Measurements from ENCODE around the gene DYRK2. TPM values are rescaled to one million over a fixed set of nuclear protein-coding genes. Genes with fewer than 3 reads are reported as not detected.
A peak's percentile ranks its signal among the peaks of the same experiment; 100 is the strongest.
"Not testable (repeated sequence)": the region's sequence is repeated elsewhere in the genome, so short reads cannot be mapped to it uniquely, and the experiment has no call there.

Gene DYRK2
- total RNA-seq, 4 donors from 2014 or later = 14.1 to 25.7 (median 15.9) TPM

GRCh38 chr12:67669934-67670631 is 21.5 kb downstream of the DYRK2 start:
- H3K9me3 ChIP-seq = no peaks in the 10 kb centered on the region
- intact Hi-C loops (cut with DNase I; ENCODE audit: low total_unique reads) (no loop called here), in situ Hi-C loops (cut with MboI; ENCODE audit: low sequenced_read_pairs in 4 of 4) (loop anchor here in 1 of 4 donors (25.0 kb wide), 1 partner anchor 267 kb away; no protein-coding TSS in a partner anchor)
- H3K4me3 ChIP-seq = no peak overlapping the region
- no peaks in the 10 kb centered on the region for H3K27me3 ChIP-seq
- ATAC-seq (no peak), DNase-seq (no peak)
- peak overlapping the region in 3 of 4 donors; percentile 30 to 98 (median 31) for H3K27ac ChIP-seq
- H3K36me3 ChIP-seq = no peaks in the 10 kb centered on the region
- peaks cover 33 to 56% of the 10 kb centered on the region in 2 donors for H3K4me1 ChIP-seq
- TF ChIP-seq CTCF (IDR thresholded peaks at IDR 0.05 in 4 of 5, conservative IDR thresholded peaks at IDR 0.05 in 1 of 5) = no peak

GRCh38 chr12:67671419-67671818 is 22.9 kb downstream of the DYRK2 start:
- intact Hi-C loops (cut with DNase I; ENCODE audit: low total_unique reads) (no loop called here), in situ Hi-C loops (cut with MboI; ENCODE audit: low sequenced_read_pairs in 4 of 4) (loop anchor here in 1 of 4 donors (25.0 kb wide), 1 partner anchor 266 kb away; no protein-coding TSS in a partner anchor)
- no peaks in the 10 kb centered on the region for H3K36me3 ChIP-seq
- ATAC-seq (no peak), DNase-seq (no peak)
- no peak overlapping the region for H3K4me3 ChIP-seq
- TF ChIP-seq POLR2A (IDR thresholded peaks at IDR 0.05) (no peak), CTCF (IDR thresholded peaks at IDR 0.05 in 4 of 5, conservative IDR thresholded peaks at IDR 0.05 in 1 of 5) (no peak)
- peaks cover 23 to 44% of the 10 kb centered on the region in 2 donors for H3K4me1 ChIP-seq
- H3K27me3 ChIP-seq = no peaks in the 10 kb centered on the region
- H3K27ac ChIP-seq = peak overlapping the region in 2 of 4 donors; percentile 26 to 47
- no peaks in the 10 kb centered on the region for H3K9me3 ChIP-seq

- no peaks in the 10 kb centered on the region for H3K27me3 ChIP-seq
- no peak overlapping the region for H3K4me3 ChIP-seq
- no peaks in the 10 kb centered on the region for H3K36me3 ChIP-seq
- peaks cover 19 to 39% of the 10 kb centered on the region in 2 donors for H3K4me1 ChIP-seq
- no peaks in the 10 kb centered on the region for H3K9me3 ChIP-seq
- H3K27ac ChIP-seq = peak overlapping the region in 1 of 4 donors; percentile 22
- ATAC-seq (no peak), DNase-seq (no peak)
- in situ Hi-C loops (cut with MboI; ENCODE audit: low sequenced_read_pairs in 4 of 4) = loop anchor here in 1 of 4 donors (25.0 kb wide), 1 partner anchor 265 kb away; no protein-coding TSS in a partner anchor
- intact Hi-C loops (cut with DNase I; ENCODE audit: low total_unique reads) = no loop called here
- TF ChIP-seq CTCF (IDR thresholded peaks at IDR 0.05 in 4 of 5, conservative IDR thresholded peaks at IDR 0.05 in 1 of 5) = no peak
- no peak for TF ChIP-seq POLR2A (IDR thresholded peaks at IDR 0.05)
Measured at GRCh38 chr12:67671892-67672291, 23.3 kb downstream of the DYRK2 start.

- H3K27me3 ChIP-seq; intact Hi-C loops (cut with DNase I; ENCODE audit: low total_unique reads); DNase-seq; ATAC-seq; H3K4me3 ChIP-seq; H3K9me3 ChIP-seq; H3K27ac ChIP-seq; H3K36me3 ChIP-seq: not testable (repeated sequence)
- in situ Hi-C loops (cut with MboI; ENCODE audit: low sequenced_read_pairs in 4 of 4) = loop anchor here in 1 of 4 donors (25.0 kb wide), 1 partner anchor 265 kb away; no protein-coding TSS in a partner anchor
- H3K4me1 ChIP-seq = peaks cover 13 to 33% of the 10 kb centered on the region in 2 donors
Measured at GRCh38 chr12:67672507-67672906, 24.0 kb downstream of the DYRK2 start.

GRCh38 chr12:67673509-67673908 is 25.0 kb downstream of the DYRK2 start:
- H3K27me3 ChIP-seq; ATAC-seq; DNase-seq; H3K4me3 ChIP-seq; intact Hi-C loops (cut with DNase I; ENCODE audit: low total_unique reads); H3K36me3 ChIP-seq; H3K9me3 ChIP-seq: not testable (repeated sequence)
- H3K27ac ChIP-seq = peak overlapping the region in 2 of 4 donors; percentile 32 to 69
- in situ Hi-C loops (cut with MboI; ENCODE audit: low sequenced_read_pairs in 4 of 4) = loop anchor here in 1 of 4 donors (25.0 kb wide), 1 partner anchor 264 kb away; no protein-coding TSS in a partner anchor
- peaks cover 9 to 29% of the 10 kb centered on the region in 2 donors for H3K4me1 ChIP-seq

All from gastrocnemius medialis (tissue), 4 donors.